Gastrocnemius medialis (tissue), 4 donors: ENCODE data around the gene UNC13D.

Experiments
- POLR2A ChIP-seq, 2 donors: fragments of 450-650 bp; IDR thresholded peaks; one replicate each; pipeline ENCODE4 v1.6.1; 2017; ENCODE audit warnings: antibody characterized with exemption in 2 of 2, mild to moderate bottlenecking in 2 of 2, moderate library complexity in 2 of 2
- TF ChIP-seq, protein P1 (sequence below), 5 experiments: fragments of 450-650 bp in 3 of 5; fragments of 200-600 bp in 2 of 5; sonication (generic) in 2 of 5; IDR thresholded peaks in 4 of 5; conservative IDR thresholded peaks in 1 of 5; 1 replicate in 4 of 5; 2 replicates in 1 of 5; pipeline ENCODE4 v1.5.1; 2016 to 2019; ENCODE audit warnings: antibody characterized with exemption in 5 of 5, mild to moderate bottlenecking in 3 of 5, moderate library complexity in 3 of 5

DNA sequence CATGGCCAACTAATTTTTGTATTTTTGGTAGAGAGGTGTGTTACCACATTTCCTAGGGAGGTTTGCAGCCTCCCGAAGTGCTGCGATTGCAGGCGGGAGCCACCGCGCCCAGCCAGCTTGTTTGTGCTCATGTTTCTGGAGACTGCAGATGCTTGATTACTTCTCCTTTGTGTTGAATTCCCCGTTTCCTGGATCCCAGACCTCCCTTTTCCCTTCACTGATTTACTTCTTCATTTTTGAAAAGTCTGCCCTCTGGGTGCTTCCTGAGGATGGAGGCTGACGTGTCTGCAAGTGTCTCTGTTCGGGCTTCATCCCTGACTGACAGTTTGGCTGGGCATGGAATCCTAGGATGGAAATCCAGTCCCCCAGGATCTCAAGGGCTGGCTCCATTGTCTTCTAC is 41.2 kb upstream of the UNC13D start:
- TF ChIP-seq, protein P1, sequence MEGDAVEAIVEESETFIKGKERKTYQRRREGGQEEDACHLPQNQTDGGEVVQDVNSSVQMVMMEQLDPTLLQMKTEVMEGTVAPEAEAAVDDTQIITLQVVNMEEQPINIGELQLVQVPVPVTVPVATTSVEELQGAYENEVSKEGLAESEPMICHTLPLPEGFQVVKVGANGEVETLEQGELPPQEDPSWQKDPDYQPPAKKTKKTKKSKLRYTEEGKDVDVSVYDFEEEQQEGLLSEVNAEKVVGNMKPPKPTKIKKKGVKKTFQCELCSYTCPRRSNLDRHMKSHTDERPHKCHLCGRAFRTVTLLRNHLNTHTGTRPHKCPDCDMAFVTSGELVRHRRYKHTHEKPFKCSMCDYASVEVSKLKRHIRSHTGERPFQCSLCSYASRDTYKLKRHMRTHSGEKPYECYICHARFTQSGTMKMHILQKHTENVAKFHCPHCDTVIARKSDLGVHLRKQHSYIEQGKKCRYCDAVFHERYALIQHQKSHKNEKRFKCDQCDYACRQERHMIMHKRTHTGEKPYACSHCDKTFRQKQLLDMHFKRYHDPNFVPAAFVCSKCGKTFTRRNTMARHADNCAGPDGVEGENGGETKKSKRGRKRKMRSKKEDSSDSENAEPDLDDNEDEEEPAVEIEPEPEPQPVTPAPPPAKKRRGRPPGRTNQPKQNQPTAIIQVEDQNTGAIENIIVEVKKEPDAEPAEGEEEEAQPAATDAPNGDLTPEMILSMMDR (IDR thresholded peaks at IDR 0.05 in 4 of 5, conservative IDR thresholded peaks at IDR 0.05 in 1 of 5): no peak
- no peak for TF ChIP-seq POLR2A (IDR thresholded peaks at IDR 0.05)
